HTERT RPE-1 (cell line): ENCODE results near the gene HOXB6.

Source experiments
- in situ Hi-C: fragments of 300-500 bp; cut with MboI; formaldehyde crosslinking; loops from 4 replicates; pipeline ENCODE4 v1.14.3; 2020; ENCODE audit warnings: low sequenced_read_pairs

The HOXB6 gene

GRCh38 chr17:48604770-48605329, at the start of gene HOXB6:
Gene HOXB6, minus strand, starts transcription at chr17:48604986. Its CDS starts 6,836 bp downstream, at chr17:48598150.
- in situ Hi-C loops, result no loop called here

GRCh38 chr17:48649741-48650140, 45.0 kb upstream of the HOXB6 start:
- in situ Hi-C loops, result no loop called here

- in situ Hi-C loops, result no loop called here
Measured at GRCh38 chr17:48647963-48648245, 43.1 kb upstream of the HOXB6 start.

GRCh38 chr17:48647103-48647962, 42.5 kb upstream of the HOXB6 start:
- in situ Hi-C loops, result no loop called here

GRCh38 chr17:48646183-48647102, 41.7 kb upstream of the HOXB6 start:
- in situ Hi-C loops, result no loop called here

- in situ Hi-C loops, result no loop called here
Measured at GRCh38 chr17:48645639-48646182, 40.9 kb upstream of the HOXB6 start.

GRCh38 chr17:48644910-48645557, 40.2 kb upstream of the HOXB6 start:
- in situ Hi-C loops, result no loop called here

- in situ Hi-C loops, result no loop called here
Measured at GRCh38 chr17:48644159-48644558, 39.4 kb upstream of the HOXB6 start.

GRCh38 chr17:48643697-48644012, 38.9 kb upstream of the HOXB6 start:
- in situ Hi-C loops, result no loop called here

GRCh38 chr17:48642843-48643696, 38.3 kb upstream of the HOXB6 start:
- in situ Hi-C loops, result no loop called here

GRCh38 chr17:48642059-48642842, 37.5 kb upstream of the HOXB6 start:
- in situ Hi-C loops, result no loop called here

GRCh38 chr17:48641541-48642058, 36.8 kb upstream of the HOXB6 start:
- in situ Hi-C loops, result no loop called here

GRCh38 chr17:48640858-48641180, 36.0 kb upstream of the HOXB6 start:
- in situ Hi-C loops, result no loop called here

GRCh38 chr17:48639982-48640857, 35.4 kb upstream of the HOXB6 start:
- in situ Hi-C loops, result no loop called here

- in situ Hi-C loops, result no loop called here
Measured at GRCh38 chr17:48639136-48639535, 34.4 kb upstream of the HOXB6 start.

- in situ Hi-C loops, result no loop called here
Measured at GRCh38 chr17:48637323-48638260, 32.8 kb upstream of the HOXB6 start.
